ENCODE results near the gene TLCD5.

Gene TLCD5

GRCh38 chr11:120308081-120308480 lies 17.0 kb upstream of the TLCD5 start:
- no peak for DNase-seq

GRCh38 chr11:120310870-120311269 lies 14.2 kb upstream of the TLCD5 start:
- DNase-seq, result no peak

- DNase-seq, result no peak
These were observed 10.2 kb upstream of the TLCD5 start for GRCh38 chr11:120314861-120315260.

DNA sequence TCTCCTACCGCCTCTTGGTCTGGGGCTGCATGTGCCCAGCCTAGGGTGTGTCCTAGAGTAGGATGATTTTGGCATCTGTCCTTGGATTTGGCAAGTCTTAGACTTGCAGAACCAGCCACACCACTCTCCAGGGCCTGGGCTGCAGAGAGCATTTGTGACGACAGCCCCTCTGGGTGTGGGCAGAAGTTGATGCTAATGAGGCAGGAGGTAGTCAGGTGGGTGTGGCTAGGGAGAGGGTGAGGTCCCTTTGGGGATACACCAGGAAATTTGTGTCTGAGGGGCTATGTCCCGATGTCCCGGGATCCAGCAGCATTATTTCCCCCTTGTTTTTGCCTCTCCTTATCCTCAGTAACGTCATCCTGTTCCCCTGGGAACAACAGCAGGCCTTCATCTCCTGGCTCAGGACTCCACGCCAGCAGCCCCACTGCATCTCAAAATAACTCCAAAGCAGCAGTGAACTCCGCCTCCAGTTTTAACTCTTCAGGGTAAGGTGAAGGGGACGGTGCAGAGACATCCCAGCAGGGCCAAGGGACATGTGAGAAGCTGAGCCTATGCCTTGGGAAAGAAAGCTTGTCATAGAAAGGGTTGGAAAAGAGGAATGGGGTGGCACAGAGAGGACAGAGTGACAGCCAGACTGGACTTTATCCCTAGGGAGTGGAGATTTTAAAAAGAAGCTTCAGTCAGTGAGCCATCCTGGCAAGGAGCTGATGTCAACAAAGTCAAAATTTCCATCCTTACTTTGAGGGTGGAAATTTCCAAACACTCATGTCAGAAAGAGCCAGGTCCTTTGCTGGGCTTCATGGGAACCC lies 8.0 kb upstream of the TLCD5 start:
- DNase-seq, result no peak

GRCh38 chr11:120317689-120318480 lies 7.2 kb upstream of the TLCD5 start:
- DNase-seq, result no peak

DNA sequence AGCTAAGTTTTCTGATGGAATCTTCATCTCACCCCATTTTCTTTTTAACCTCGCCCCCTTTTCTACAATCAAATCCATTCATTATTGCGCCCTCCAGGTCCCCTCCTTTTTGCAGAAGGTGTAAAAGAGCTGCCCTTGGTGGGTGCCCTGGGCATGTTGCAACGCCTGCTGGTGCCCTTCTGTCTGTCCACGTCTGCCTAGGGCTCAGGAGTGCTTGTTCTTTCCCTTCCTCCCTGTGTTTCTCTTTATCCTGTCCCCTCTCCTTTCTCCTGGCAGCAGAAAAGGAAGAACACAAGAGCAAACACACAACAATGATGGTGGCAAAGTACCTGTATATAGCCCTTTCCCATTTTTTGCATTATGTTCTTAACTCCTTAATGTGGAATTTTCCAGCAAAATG lies 6.2 kb upstream of the TLCD5 start:
- DNase-seq, result no peak

- DNase-seq, result no peak
These were observed 1.1 kb downstream of the TLCD5 start for GRCh38 chr11:120326228-120326627.

DNA sequence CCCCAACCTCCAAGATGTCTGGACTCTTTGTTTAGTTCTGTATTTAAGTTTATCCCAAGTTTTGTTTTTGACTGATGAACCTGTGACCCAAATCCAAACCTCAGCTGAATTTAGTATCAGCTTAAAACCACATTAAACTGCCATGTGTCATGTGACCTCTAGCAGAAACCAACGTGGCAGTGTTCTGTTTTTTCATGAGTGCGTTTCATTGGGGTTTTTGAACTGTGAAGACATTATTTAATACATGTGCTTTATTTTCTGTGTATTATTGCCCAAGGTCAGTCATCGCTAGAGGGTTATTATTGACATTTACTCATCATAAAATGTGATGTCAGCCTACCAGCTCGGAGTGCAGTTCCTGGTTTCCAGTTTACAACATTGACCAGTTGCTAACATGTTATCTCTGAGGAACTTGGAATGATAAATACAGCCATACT lies 1.8 kb downstream of the TLCD5 start:
- no peak for DNase-seq

- no peak for DNase-seq
These were observed 2.2 kb downstream of the TLCD5 start for GRCh38 chr11:120327311-120327710.

- no peak for DNase-seq
These were observed 4.5 kb downstream of the TLCD5 start for GRCh38 chr11:120329556-120329955.

GRCh38 chr11:120330045-120330444 lies 4.9 kb downstream of the TLCD5 start:
- DNase-seq, result no peak

- DNase-seq, result no peak
These were observed 6.3 kb downstream of the TLCD5 start for GRCh38 chr11:120331301-120331996.

- no peak for DNase-seq
These were observed 8.0 kb downstream of the TLCD5 start for GRCh38 chr11:120332822-120333716.

- no peak for DNase-seq
These were observed 8.7 kb downstream of the TLCD5 start for GRCh38 chr11:120333801-120334200.

DNA sequence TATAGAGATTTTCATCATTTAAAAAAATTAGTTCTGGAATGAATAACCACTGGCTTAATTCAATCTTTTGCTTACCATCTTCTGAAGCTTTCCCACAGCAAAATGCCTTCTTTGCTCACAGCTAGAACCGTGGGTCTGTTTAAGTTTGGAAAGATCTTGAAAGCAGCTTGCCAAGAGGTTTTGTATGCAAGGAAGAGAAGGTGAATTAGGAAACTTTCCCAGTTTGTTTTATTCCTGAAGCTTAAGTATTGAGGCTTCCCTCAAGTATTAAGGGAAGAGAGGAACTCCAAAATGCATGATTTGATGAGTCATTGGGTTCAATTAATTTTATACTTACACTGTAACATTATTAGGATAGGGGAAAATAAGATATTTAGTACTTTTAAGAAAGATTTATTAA lies 9.2 kb downstream of the TLCD5 start:
- DNase-seq, result no peak

DNA sequence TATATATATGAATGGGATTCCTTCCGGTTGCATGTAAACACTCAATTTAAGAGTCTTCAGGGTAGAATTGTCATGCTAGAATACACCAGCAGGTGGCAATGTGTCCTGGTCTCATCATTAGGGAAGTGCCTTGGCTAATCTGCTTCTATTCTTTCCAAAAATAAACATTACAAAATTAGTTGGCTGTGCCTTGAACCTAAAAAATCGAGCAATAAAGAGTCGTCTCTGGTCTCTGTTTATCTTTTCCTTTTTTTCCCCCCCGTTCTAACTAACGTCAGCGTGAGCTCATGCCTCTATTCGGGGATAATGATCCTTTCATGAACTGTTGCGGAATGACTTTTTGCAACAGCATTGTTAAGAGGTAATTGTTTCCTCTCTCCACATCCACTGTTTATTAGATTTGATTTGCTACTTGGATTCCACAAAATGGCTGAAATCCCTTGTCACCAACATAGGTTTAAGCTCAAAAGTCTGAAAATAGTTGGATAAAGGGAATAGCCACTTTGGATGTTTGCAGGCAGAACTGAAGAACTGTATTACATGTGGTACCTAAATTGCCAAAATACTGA lies 9.9 kb downstream of the TLCD5 start:
- DNase-seq, result peak; percentile 22

DNA sequence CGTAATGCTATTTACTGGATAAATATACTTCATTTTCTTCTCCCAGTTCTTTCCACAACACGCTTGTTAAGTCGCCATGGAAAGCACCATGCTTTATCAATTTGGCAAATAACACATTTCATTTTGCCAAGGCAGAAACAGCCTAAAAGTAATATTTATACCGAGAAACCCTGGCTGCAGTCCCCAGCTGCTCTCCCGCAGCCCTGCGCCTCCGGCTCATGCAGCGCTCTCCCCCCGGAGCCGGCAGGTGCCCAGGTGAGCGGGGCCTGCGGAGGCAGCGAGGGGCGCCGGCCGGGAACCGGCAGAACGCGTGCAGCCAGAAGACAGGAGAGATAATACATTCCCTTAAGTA lies 10.4 kb downstream of the TLCD5 start:
- DNase-seq, result no peak

- peak; percentile 75 for DNase-seq
These were observed 11.0 kb downstream of the TLCD5 start, which contains the start of gene ARHGEF12 for GRCh38 chr11:120335908-120336640. ARHGEF12 (plus strand) TSS chr11:120336413; CDS start chr11:120337244, 831 bp downstream.

DNA sequence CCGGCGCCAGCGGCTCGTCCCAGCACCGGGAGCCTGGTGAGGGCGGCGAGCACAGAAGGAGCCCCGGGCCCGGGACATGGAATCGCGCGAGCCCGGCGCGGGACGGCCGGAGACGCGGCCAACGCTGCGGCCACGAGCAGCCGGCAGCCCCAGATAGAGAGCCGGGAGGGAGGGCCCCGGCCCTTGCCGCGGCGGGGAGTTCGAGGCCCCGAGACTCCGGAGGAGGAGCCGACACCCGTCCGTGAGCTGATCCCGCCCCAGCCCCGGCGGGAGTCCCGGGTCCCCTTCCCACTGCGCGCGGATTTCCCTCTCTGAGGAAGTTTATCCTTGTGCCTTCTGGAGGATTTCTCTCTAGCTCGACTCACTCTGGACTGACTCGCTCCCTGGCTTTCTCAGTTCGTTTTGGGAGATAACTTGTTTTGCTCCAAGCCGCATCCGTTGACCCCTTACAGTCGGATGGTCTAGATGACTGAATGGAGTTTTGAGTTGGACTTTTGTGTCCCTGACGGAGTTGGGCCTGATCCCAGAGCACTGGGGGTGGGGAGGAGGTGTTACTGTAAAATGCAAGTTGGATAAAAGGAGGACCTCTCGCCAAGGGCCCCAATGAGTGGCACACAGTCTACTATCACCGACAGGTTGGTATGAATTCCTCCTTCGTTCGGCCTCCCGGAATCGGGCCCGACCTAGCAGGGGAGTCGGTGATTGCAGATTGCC lies 11.7 kb downstream of the TLCD5 start:
- DNase-seq, result no peak

- peak; percentile 22 for DNase-seq
These were observed 12.4 kb downstream of the TLCD5 start for GRCh38 chr11:120337355-120338106.

Data from DMS 273 treated with DMSO at 0.1 percent for 48 hours (cell line).